ENCODE data around the gene ENPP7.
"Not testable (repeated sequence)": the region's sequence is repeated elsewhere in the genome, so short reads cannot be mapped to it uniquely, and the experiment has no call there.

The ENPP7 gene

GRCh38 chr17:79750650-79751545 lies 20.2 kb downstream of the ENPP7 start:
- no peak for DNase-seq

GRCh38 chr17:79752175-79752574 lies 21.4 kb downstream of the ENPP7 start:
- peak; percentile 52 for DNase-seq

GRCh38 chr17:79754370-79754769 lies 23.6 kb downstream of the ENPP7 start:
- no peak for DNase-seq

GRCh38 chr17:79754903-79755302 lies 24.2 kb downstream of the ENPP7 start:
- DNase-seq = not testable (repeated sequence)

- no peak for DNase-seq
Measured at GRCh38 chr17:79755591-79755990, 24.8 kb downstream of the ENPP7 start.

- no peak for DNase-seq
Measured at GRCh38 chr17:79757140-79757745, 26.5 kb downstream of the ENPP7 start.

GRCh38 chr17:79758271-79758670 lies 27.5 kb downstream of the ENPP7 start:
- no peak for DNase-seq

- DNase-seq = no peak
Measured at GRCh38 chr17:79760197-79760906, 29.6 kb downstream of the ENPP7 start.

- DNase-seq = no peak
Measured at GRCh38 chr17:79761894-79762589, 31.3 kb downstream of the ENPP7 start.

- no peak for DNase-seq
Measured at GRCh38 chr17:79765708-79766107, 35.0 kb downstream of the ENPP7 start.

GRCh38 chr17:79769570-79770506 lies 39.1 kb downstream of the ENPP7 start:
- DNase-seq = no peak

GRCh38 chr17:79771276-79771675 lies 40.5 kb downstream of the ENPP7 start:
- no peak for DNase-seq

GRCh38 chr17:79772726-79773125 lies 42.0 kb downstream of the ENPP7 start:
- not testable (repeated sequence) for DNase-seq

- no peak for DNase-seq
Measured at GRCh38 chr17:79774561-79774975, 43.8 kb downstream of the ENPP7 start.

GRCh38 chr17:79775632-79776031 lies 44.9 kb downstream of the ENPP7 start:
- DNase-seq = no peak

- DNase-seq = no peak
Measured at GRCh38 chr17:79776376-79777119, 45.8 kb downstream of the ENPP7 start.

GRCh38 chr17:79777120-79777893 lies 46.6 kb downstream of the ENPP7 start:
- no peak for DNase-seq

- DNase-seq = peak; percentile 86
Measured at GRCh38 chr17:79777894-79778503, 47.3 kb downstream of the ENPP7 start, which contains the start of gene CBX2. Gene CBX2 (plus strand): TSS chr17:79778148. CDS start chr17:79778236, 88 bp downstream.

- DNase-seq = no peak
Measured at GRCh38 chr17:79778504-79779083, 47.9 kb downstream of the ENPP7 start.
